ENCODE measurements around the gene GIT1. TPM values are rescaled to one million over a fixed set of nuclear protein-coding genes. Genes with fewer than 3 reads are reported as not detected.

GIT1 gene
- total RNA-seq, 1 donor from 2014 or later = 39.8 TPM

- peaks cover 0 to 8% of the 10 kb centered on the region in 2 donors for H3K36me3 ChIP-seq
- H3K9me3 ChIP-seq = no peaks in the 10 kb centered on the region
- TF ChIP-seq POLR2AphosphoS5 (IDR thresholded peaks at IDR 0.05; ENCODE audit: insufficient read depth in 1 of 2, low read depth in 1 of 2) = no peak
- no peak for TF ChIP-seq CTCF (IDR thresholded peaks at IDR 0.05)
- TF ChIP-seq POLR2A (IDR thresholded peaks at IDR 0.05) = no peak
- no peak overlapping the region for H3K4me3 ChIP-seq
- H3K27ac ChIP-seq = peak overlapping the region; percentile 34
- H3K4me1 ChIP-seq = peaks cover 75% of the 10 kb centered on the region
- no peaks in the 10 kb centered on the region for H3K27me3 ChIP-seq
- intact Hi-C loops (cut with DNase I) = loop anchor here (10.0 kb wide), 1 partner anchor 348 kb away; the partner anchor contains the start of gene SSH2
- no peak for DNase-seq (ENCODE audit: extremely low spot score in 2 of 2)
Measured at GRCh38 chr17:29586676-29587469, 2.6 kb downstream of the GIT1 start.

GRCh38 chr17:29585080-29585751 lies 4.2 kb downstream of the GIT1 start:
- H3K4me3 ChIP-seq = peak overlapping the region; percentile 11 to 16
- H3K27me3 ChIP-seq = no peaks in the 10 kb centered on the region
- no peaks in the 10 kb centered on the region for H3K9me3 ChIP-seq
- no peak for DNase-seq (ENCODE audit: extremely low spot score in 2 of 2)
- no peak for TF ChIP-seq POLR2AphosphoS5 (IDR thresholded peaks at IDR 0.05; ENCODE audit: insufficient read depth in 1 of 2, low read depth in 1 of 2)
- TF ChIP-seq CTCF (IDR thresholded peaks at IDR 0.05) = no peak
- TF ChIP-seq POLR2A (IDR thresholded peaks at IDR 0.05) = no peak
- intact Hi-C loops (cut with DNase I) = loop anchor here (10.0 kb wide), 1 partner anchor 350 kb away; the partner anchor contains the start of gene SSH2
- peaks cover 0 to 9% of the 10 kb centered on the region in 2 donors for H3K36me3 ChIP-seq
- H3K27ac ChIP-seq = peak overlapping the region; percentile 61
- H3K4me1 ChIP-seq = peaks cover 75% of the 10 kb centered on the region

GRCh38 chr17:29584452-29585079 lies 4.9 kb downstream of the GIT1 start:
- H3K9me3 ChIP-seq = no peaks in the 10 kb centered on the region
- no peak for TF ChIP-seq POLR2AphosphoS5 (IDR thresholded peaks at IDR 0.05; ENCODE audit: insufficient read depth in 1 of 2, low read depth in 1 of 2)
- no peak for TF ChIP-seq POLR2A (IDR thresholded peaks at IDR 0.05)
- H3K4me3 ChIP-seq = peak overlapping the region in 1 of 2 donors; percentile 16
- intact Hi-C loops (cut with DNase I) = loop anchor here (5.0 to 10.0 kb wide), 2 partner anchors 33 to 350 kb away; partner anchors contain the start of gene SSH2
- no peak for DNase-seq (ENCODE audit: extremely low spot score in 2 of 2)
- H3K27ac ChIP-seq = peak overlapping the region; percentile 61
- no peaks in the 10 kb centered on the region for H3K27me3 ChIP-seq
- peaks cover 0 to 9% of the 10 kb centered on the region in 2 donors for H3K36me3 ChIP-seq
- peaks cover 72% of the 10 kb centered on the region for H3K4me1 ChIP-seq

- peaks cover 0 to 9% of the 10 kb centered on the region in 2 donors for H3K36me3 ChIP-seq
- peaks cover 70% of the 10 kb centered on the region for H3K4me1 ChIP-seq
- no peaks in the 10 kb centered on the region for H3K27me3 ChIP-seq
- no peak for TF ChIP-seq CTCF (IDR thresholded peaks at IDR 0.05)
- no peak for TF ChIP-seq POLR2A (IDR thresholded peaks at IDR 0.05)
- no peak for TF ChIP-seq POLR2AphosphoS5 (IDR thresholded peaks at IDR 0.05; ENCODE audit: insufficient read depth in 1 of 2, low read depth in 1 of 2)
- H3K4me3 ChIP-seq = no peak overlapping the region
- no peaks in the 10 kb centered on the region for H3K9me3 ChIP-seq
- DNase-seq (ENCODE audit: extremely low spot score in 2 of 2) = no peak
- intact Hi-C loops (cut with DNase I) = loop anchor here (5.0 to 10.0 kb wide), 2 partner anchors 34 to 351 kb away; partner anchors contain the start of gene SSH2
- no peak overlapping the region for H3K27ac ChIP-seq
Measured at GRCh38 chr17:29583324-29584248, 5.9 kb downstream of the GIT1 start.

All from vagina (tissue), 2 donors.